ENCODE data around the gene WASHC4.

Gene WASHC4

GRCh38 chr12:105113094-105113493 is 5.6 kb downstream of the WASHC4 start:
- no peak overlapping the region for H3K4me3 ChIP-seq (ENCODE audit: low read length in 2 of 2)
- H3K27me3 ChIP-seq (ENCODE audit: control insufficient read depth in 1 of 2, insufficient read depth in 2 of 2, low read length in 2 of 2), result no peaks in the 10 kb centered on the region
- no peaks in the 10 kb centered on the region for H3K9me3 ChIP-seq (ENCODE audit: control insufficient read depth in 2 of 2, low read length in 2 of 2)
- peaks cover 12 to 19% of the 10 kb centered on the region in 2 donors for H3K36me3 ChIP-seq (ENCODE audit: control insufficient read depth in 2 of 2, insufficient read depth in 2 of 2, low read length in 2 of 2)
- H3K27ac ChIP-seq (ENCODE audit: low read length), result no peak overlapping the region
- peaks cover 6% of the 10 kb centered on the region for H3K4me1 ChIP-seq (ENCODE audit: control insufficient read depth, insufficient read depth, low read length)
- no peak overlapping the region for H3K9ac ChIP-seq (ENCODE audit: low read length in 2 of 2)

- no peak overlapping the region for H3K9ac ChIP-seq (ENCODE audit: low read length in 2 of 2)
- no peaks in the 10 kb centered on the region for H3K9me3 ChIP-seq (ENCODE audit: control insufficient read depth in 2 of 2, low read length in 2 of 2)
- H3K27ac ChIP-seq (ENCODE audit: low read length), result no peak overlapping the region
- peaks cover 25 to 36% of the 10 kb centered on the region in 2 donors for H3K36me3 ChIP-seq (ENCODE audit: control insufficient read depth in 2 of 2, insufficient read depth in 2 of 2, low read length in 2 of 2)
- no peaks in the 10 kb centered on the region for H3K4me1 ChIP-seq (ENCODE audit: control insufficient read depth, insufficient read depth, low read length)
- no peak overlapping the region for H3K4me3 ChIP-seq (ENCODE audit: low read length in 2 of 2)
- no peaks in the 10 kb centered on the region for H3K27me3 ChIP-seq (ENCODE audit: control insufficient read depth in 1 of 2, insufficient read depth in 2 of 2, low read length in 2 of 2)
These were observed 9.4 kb downstream of the WASHC4 start for GRCh38 chr12:105116969-105117368.

- H3K36me3 ChIP-seq (ENCODE audit: control insufficient read depth in 2 of 2, insufficient read depth in 2 of 2, low read length in 2 of 2), result peaks cover 29 to 41% of the 10 kb centered on the region in 2 donors
These were observed 13.0 kb downstream of the WASHC4 start for GRCh38 chr12:105120551-105120950.

GRCh38 chr12:105138248-105138647 is 30.7 kb downstream of the WASHC4 start:
- no peaks in the 10 kb centered on the region for H3K27me3 ChIP-seq (ENCODE audit: control insufficient read depth in 1 of 2, insufficient read depth in 2 of 2, low read length in 2 of 2)
- H3K4me1 ChIP-seq (ENCODE audit: control insufficient read depth, insufficient read depth, low read length), result no peaks in the 10 kb centered on the region
- no peak overlapping the region for H3K27ac ChIP-seq (ENCODE audit: low read length)
- no peaks in the 10 kb centered on the region for H3K9me3 ChIP-seq (ENCODE audit: control insufficient read depth in 2 of 2, low read length in 2 of 2)
- no peak overlapping the region for H3K9ac ChIP-seq (ENCODE audit: low read length in 2 of 2)
- no peak overlapping the region for H3K4me3 ChIP-seq (ENCODE audit: low read length in 2 of 2)
- peaks cover 8 to 16% of the 10 kb centered on the region in 2 donors for H3K36me3 ChIP-seq (ENCODE audit: control insufficient read depth in 2 of 2, insufficient read depth in 2 of 2, low read length in 2 of 2)

More at GRCh38 chr12:105120551-105120950, 13.0 kb downstream of the WASHC4 start:
- H3K4me1 ChIP-seq (ENCODE audit: control insufficient read depth, insufficient read depth, low read length), result no peaks in the 10 kb centered on the region
- no peak overlapping the region for H3K27ac ChIP-seq (ENCODE audit: low read length)
- no peaks in the 10 kb centered on the region for H3K9me3 ChIP-seq (ENCODE audit: control insufficient read depth in 2 of 2, low read length in 2 of 2)
- H3K4me3 ChIP-seq (ENCODE audit: low read length in 2 of 2), result no peak overlapping the region
- no peaks in the 10 kb centered on the region for H3K27me3 ChIP-seq (ENCODE audit: control insufficient read depth in 1 of 2, insufficient read depth in 2 of 2, low read length in 2 of 2)
- no peak overlapping the region for H3K9ac ChIP-seq (ENCODE audit: low read length in 2 of 2)

- no peaks in the 10 kb centered on the region for H3K9me3 ChIP-seq (ENCODE audit: control insufficient read depth in 2 of 2, low read length in 2 of 2)
- H3K4me3 ChIP-seq (ENCODE audit: low read length in 2 of 2), result no peak overlapping the region
- H3K27me3 ChIP-seq (ENCODE audit: control insufficient read depth in 1 of 2, insufficient read depth in 2 of 2, low read length in 2 of 2), result no peaks in the 10 kb centered on the region
- no peak overlapping the region for H3K27ac ChIP-seq (ENCODE audit: low read length)
- peaks cover 6 to 18% of the 10 kb centered on the region in 2 donors for H3K36me3 ChIP-seq (ENCODE audit: control insufficient read depth in 2 of 2, insufficient read depth in 2 of 2, low read length in 2 of 2)
- H3K4me1 ChIP-seq (ENCODE audit: control insufficient read depth, insufficient read depth, low read length), result no peaks in the 10 kb centered on the region
- H3K9ac ChIP-seq (ENCODE audit: low read length in 2 of 2), result no peak overlapping the region
These were observed 33.9 kb downstream of the WASHC4 start for GRCh38 chr12:105141320-105141922.

- Histone ChIP-seq H3K36me3 (ENCODE audit: control insufficient read depth in 2 of 2, insufficient read depth in 2 of 2, low read length in 2 of 2) (peaks cover 9 to 22% of the 10 kb centered on the region in 2 donors), H3K9ac (ENCODE audit: low read length in 2 of 2) (no peak overlapping the region)
These were observed 34.7 kb downstream of the WASHC4 start for GRCh38 chr12:105142259-105142658.

GRCh38 chr12:105156260-105156659 is 48.7 kb downstream of the WASHC4 start:
- Histone ChIP-seq H3K36me3 (ENCODE audit: control insufficient read depth in 2 of 2, insufficient read depth in 2 of 2, low read length in 2 of 2) (peaks cover 26 to 28% of the 10 kb centered on the region in 2 donors), H3K9ac (ENCODE audit: low read length in 2 of 2) (no peak overlapping the region), H3K4me3 (ENCODE audit: low read length in 2 of 2) (no peak overlapping the region), H3K4me1 (ENCODE audit: control insufficient read depth, insufficient read depth, low read length) (no peaks in the 10 kb centered on the region), H3K9me3 (ENCODE audit: control insufficient read depth in 2 of 2, low read length in 2 of 2) (no peaks in the 10 kb centered on the region), H3K27me3 (ENCODE audit: control insufficient read depth in 1 of 2, insufficient read depth in 2 of 2, low read length in 2 of 2) (no peaks in the 10 kb centered on the region), H3K27ac (ENCODE audit: low read length) (no peak overlapping the region)

More at GRCh38 chr12:105142259-105142658, 34.7 kb downstream of the WASHC4 start:
- Histone ChIP-seq H3K9me3 (ENCODE audit: control insufficient read depth in 2 of 2, low read length in 2 of 2) (no peaks in the 10 kb centered on the region), H3K27ac (ENCODE audit: low read length) (no peak overlapping the region), H3K4me1 (ENCODE audit: control insufficient read depth, insufficient read depth, low read length) (no peaks in the 10 kb centered on the region), H3K27me3 (ENCODE audit: control insufficient read depth in 1 of 2, insufficient read depth in 2 of 2, low read length in 2 of 2) (no peaks in the 10 kb centered on the region), H3K4me3 (ENCODE audit: low read length in 2 of 2) (no peak overlapping the region)

- Histone ChIP-seq H3K9ac (ENCODE audit: low read length in 2 of 2) (no peak overlapping the region), H3K27ac (ENCODE audit: low read length) (no peak overlapping the region), H3K4me3 (ENCODE audit: low read length in 2 of 2) (no peak overlapping the region), H3K36me3 (ENCODE audit: control insufficient read depth in 2 of 2, insufficient read depth in 2 of 2, low read length in 2 of 2) (peaks cover 19 to 28% of the 10 kb centered on the region in 2 donors), H3K27me3 (ENCODE audit: control insufficient read depth in 1 of 2, insufficient read depth in 2 of 2, low read length in 2 of 2) (no peaks in the 10 kb centered on the region), H3K9me3 (ENCODE audit: control insufficient read depth in 2 of 2, low read length in 2 of 2) (no peaks in the 10 kb centered on the region), H3K4me1 (ENCODE audit: control insufficient read depth, insufficient read depth, low read length) (no peaks in the 10 kb centered on the region)
These were observed 50.1 kb downstream of the WASHC4 start for GRCh38 chr12:105157606-105158005.

- H3K4me1 ChIP-seq (ENCODE audit: control insufficient read depth, insufficient read depth, low read length), result no peaks in the 10 kb centered on the region
- no peaks in the 10 kb centered on the region for H3K27me3 ChIP-seq (ENCODE audit: control insufficient read depth in 1 of 2, insufficient read depth in 2 of 2, low read length in 2 of 2)
- no peak overlapping the region for H3K27ac ChIP-seq (ENCODE audit: low read length)
- H3K36me3 ChIP-seq (ENCODE audit: control insufficient read depth in 2 of 2, insufficient read depth in 2 of 2, low read length in 2 of 2), result peaks cover 19 to 31% of the 10 kb centered on the region in 2 donors
- no peaks in the 10 kb centered on the region for H3K9me3 ChIP-seq (ENCODE audit: control insufficient read depth in 2 of 2, low read length in 2 of 2)
- H3K4me3 ChIP-seq (ENCODE audit: low read length in 2 of 2), result no peak overlapping the region
- no peak overlapping the region for H3K9ac ChIP-seq (ENCODE audit: low read length in 2 of 2)
These were observed 51.3 kb downstream of the WASHC4 start for GRCh38 chr12:105158876-105159275.

GRCh38 chr12:105162174-105162573 is 54.6 kb downstream of the WASHC4 start:
- Histone ChIP-seq H3K9me3 (ENCODE audit: control insufficient read depth in 2 of 2, low read length in 2 of 2) (no peaks in the 10 kb centered on the region), H3K27ac (ENCODE audit: low read length) (no peak overlapping the region), H3K36me3 (ENCODE audit: control insufficient read depth in 2 of 2, insufficient read depth in 2 of 2, low read length in 2 of 2) (peaks cover 24 to 35% of the 10 kb centered on the region in 2 donors), H3K27me3 (ENCODE audit: control insufficient read depth in 1 of 2, insufficient read depth in 2 of 2, low read length in 2 of 2) (no peaks in the 10 kb centered on the region), H3K4me1 (ENCODE audit: control insufficient read depth, insufficient read depth, low read length) (no peaks in the 10 kb centered on the region), H3K4me3 (ENCODE audit: low read length in 2 of 2) (no peak overlapping the region), H3K9ac (ENCODE audit: low read length in 2 of 2) (no peak overlapping the region)

GRCh38 chr12:105164068-105164467 is 56.5 kb downstream of the WASHC4 start:
- no peak overlapping the region for H3K27ac ChIP-seq (ENCODE audit: low read length)
- no peaks in the 10 kb centered on the region for H3K4me1 ChIP-seq (ENCODE audit: control insufficient read depth, insufficient read depth, low read length)
- no peaks in the 10 kb centered on the region for H3K27me3 ChIP-seq (ENCODE audit: control insufficient read depth in 1 of 2, insufficient read depth in 2 of 2, low read length in 2 of 2)
- H3K9me3 ChIP-seq (ENCODE audit: control insufficient read depth in 2 of 2, low read length in 2 of 2), result no peaks in the 10 kb centered on the region
- no peak overlapping the region for H3K4me3 ChIP-seq (ENCODE audit: low read length in 2 of 2)
- H3K36me3 ChIP-seq (ENCODE audit: control insufficient read depth in 2 of 2, insufficient read depth in 2 of 2, low read length in 2 of 2), result peaks cover 18 to 26% of the 10 kb centered on the region in 2 donors
- no peak overlapping the region for H3K9ac ChIP-seq (ENCODE audit: low read length in 2 of 2)

Data from stomach smooth muscle (tissue), 2 donors.